GM19397 (cell line): ENCODE measurements around the gene SH3RF2.
"Not testable (repeated sequence)": the region's sequence is repeated elsewhere in the genome, so short reads cannot be mapped to it uniquely, and the experiment has no call there.

Source experiments
- ATAC-seq: cut with Tn5 transposase; IDR thresholded peaks from one replicate; pipeline ENCODE4 v1.9.1; 2021; ENCODE audit warnings: mild to moderate bottlenecking, moderate library complexity; ENCODE audit not compliant: unreplicated experiment

Gene SH3RF2

GRCh38 chr5:146070746-146071145 is 134.4 kb downstream of the SH3RF2 start:
- no peak for ATAC-seq

DNA sequence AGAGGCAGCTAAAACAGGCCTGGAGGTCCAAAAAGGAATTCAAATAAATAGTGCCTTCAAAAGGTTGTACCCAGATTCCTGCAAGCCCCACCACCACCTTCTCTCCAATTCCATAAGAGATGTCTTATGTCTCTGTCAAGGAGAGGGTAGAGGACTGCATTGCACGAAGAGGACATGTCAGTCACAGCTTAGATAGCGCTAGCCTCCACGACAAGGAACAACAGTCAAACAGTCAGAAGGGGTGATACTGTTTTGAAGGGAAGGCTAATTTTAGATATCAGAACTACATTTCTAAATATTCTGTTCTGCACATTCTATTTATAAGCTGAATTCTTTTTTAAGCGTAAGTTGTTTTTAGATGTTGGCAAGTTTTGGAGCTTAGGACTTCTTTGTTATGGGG is 134.8 kb downstream of the SH3RF2 start:
- no peak for ATAC-seq

DNA sequence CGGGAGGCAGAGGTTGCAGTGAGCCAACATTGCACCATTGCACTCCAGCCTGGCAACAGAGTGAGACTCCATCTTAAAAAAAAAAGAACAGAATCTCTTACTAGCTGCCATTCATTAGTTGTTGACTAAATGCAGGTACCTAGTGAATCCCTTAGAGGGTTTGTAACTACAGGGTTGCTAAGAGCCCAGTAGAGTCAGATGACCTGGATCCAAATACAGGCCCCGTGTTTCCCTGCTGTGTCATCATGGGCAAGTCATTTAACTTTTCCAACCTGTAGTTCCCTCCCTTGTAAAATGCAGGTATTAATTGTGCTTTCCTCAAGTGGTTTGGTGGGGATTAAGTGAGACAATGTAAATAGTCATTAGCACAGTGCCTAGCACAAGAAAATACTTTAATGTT is 136.2 kb downstream of the SH3RF2 start:
- ATAC-seq: no peak

- ATAC-seq: no peak
Observed at GRCh38 chr5:146073239-146073900, 137.0 kb downstream of the SH3RF2 start.

DNA sequence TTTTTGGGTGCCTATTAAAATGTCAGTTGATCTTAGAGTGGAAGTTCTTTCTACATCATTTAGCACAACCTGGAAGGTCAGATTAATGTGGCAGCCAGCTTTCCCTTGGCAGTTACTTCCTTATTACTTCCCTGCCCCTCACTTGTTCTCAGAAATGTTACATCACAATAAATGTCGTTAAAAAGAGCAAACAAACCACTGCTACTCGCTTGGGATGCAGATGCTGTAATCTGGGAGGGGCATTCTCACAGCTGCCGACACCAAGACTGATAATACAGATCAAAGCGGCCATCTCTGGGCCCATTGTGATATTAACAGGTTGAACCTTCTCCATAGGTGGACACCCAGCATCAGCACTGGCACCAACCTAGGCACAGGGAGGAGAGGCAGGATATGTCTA is 139.7 kb downstream of the SH3RF2 start:
- no peak for ATAC-seq

DNA sequence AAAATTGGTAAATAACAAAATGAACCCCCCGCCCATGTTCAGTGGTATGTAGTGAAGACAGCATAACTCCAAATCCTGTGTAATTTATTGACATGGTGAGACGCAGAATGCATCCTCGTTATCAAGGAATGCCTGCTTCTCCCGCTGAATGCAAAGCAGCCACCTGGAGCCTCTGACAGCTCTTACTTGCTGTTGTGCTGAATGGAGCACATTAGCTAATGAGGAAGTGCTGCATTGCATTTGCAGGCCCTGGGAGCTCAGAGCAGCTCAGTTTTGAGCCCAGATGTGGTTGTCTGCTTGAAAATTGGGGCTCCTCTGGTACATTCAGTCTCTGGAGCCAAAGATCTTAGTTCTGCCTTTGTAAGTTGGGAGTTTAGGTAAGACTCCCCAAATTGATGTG is 140.1 kb downstream of the SH3RF2 start:
- no peak for ATAC-seq

DNA sequence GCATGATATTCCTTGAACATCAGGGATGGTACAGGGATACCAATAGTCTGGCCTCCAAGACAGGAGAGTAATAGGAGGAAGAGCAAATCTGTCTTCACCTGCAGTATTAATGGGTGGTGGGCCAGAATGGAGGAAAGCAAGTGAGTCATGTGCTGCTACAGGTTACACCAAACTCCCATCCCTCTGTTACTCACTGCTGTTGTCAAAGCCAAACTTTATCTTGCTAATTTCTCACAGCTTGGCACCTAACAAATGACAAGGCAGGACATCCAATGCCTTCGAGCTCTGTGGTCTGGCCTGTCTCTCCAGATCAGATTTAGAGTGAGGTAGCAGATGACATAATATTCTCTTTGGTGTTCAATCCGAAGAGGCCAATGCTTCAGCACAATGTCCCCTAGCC is 142.2 kb downstream of the SH3RF2 start:
- ATAC-seq: no peak

- no peak for ATAC-seq
Observed at GRCh38 chr5:146079695-146080373, 143.5 kb downstream of the SH3RF2 start.

GRCh38 chr5:146081556-146081955 is 145.2 kb downstream of the SH3RF2 start:
- ATAC-seq: no peak

DNA sequence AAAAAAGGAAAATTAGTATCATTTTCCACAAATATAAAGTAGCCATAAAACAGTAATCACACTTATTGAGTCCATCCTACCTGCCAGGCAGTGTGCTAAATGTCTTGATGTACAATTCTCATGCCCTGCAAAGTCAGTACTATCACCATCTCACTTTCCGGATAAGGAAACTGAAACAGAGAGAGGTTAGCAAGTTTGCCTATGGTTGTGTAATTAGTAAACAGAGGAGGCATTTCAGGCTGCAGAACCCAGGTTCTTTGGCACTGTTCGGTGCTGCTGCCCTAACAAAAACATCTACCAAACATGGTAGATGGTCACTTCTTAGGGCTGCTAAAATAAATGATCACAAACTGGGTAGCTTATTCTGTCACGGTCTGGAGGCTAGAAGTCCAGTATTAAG is 146.4 kb downstream of the SH3RF2 start:
- peak; percentile 89 for ATAC-seq

- ATAC-seq: no peak
Observed at GRCh38 chr5:146084376-146084775, 148.0 kb downstream of the SH3RF2 start.

GRCh38 chr5:146088098-146088497 is 151.7 kb downstream of the SH3RF2 start:
- ATAC-seq: no peak

DNA sequence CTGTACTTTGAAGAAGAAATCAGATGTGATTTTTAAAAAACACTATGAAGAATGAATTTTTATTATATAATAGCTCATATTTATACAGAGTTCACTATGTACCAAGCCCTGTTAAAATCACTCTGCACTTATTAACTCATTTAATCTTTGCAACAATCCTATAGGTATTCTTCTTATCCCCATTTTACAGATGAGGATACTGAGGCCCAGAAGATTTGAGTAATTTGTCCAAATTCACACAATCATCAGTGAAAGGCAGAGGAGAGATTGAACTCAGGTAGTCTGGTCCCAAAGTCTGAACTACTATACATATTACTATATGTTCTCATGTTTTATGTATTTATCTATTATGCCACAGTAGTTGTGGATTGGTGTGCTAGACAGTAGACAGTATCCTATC is 152.9 kb downstream of the SH3RF2 start:
- no peak for ATAC-seq

DNA sequence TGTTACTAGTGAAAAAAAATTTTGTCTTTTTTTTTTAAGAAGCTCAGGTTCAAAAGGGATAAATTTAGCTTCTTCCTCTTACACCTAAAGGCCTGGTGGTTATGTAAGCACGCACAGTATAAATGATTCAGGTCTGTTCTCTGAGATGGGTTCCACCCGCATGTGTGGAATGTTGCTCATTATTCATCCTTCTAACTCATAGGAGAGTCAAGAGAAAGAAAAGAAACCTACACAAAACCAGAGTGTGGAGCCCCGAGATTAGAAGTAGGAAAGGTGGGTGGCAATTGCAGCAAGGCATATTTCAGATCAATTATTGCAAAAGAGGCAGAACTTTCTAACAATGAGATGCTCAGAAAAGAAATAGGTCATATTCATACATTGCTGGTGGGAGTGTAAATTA is 155.5 kb downstream of the SH3RF2 start:
- no peak for ATAC-seq

GRCh38 chr5:146098047-146098446 is 161.7 kb downstream of the SH3RF2 start:
- ATAC-seq: no peak

DNA sequence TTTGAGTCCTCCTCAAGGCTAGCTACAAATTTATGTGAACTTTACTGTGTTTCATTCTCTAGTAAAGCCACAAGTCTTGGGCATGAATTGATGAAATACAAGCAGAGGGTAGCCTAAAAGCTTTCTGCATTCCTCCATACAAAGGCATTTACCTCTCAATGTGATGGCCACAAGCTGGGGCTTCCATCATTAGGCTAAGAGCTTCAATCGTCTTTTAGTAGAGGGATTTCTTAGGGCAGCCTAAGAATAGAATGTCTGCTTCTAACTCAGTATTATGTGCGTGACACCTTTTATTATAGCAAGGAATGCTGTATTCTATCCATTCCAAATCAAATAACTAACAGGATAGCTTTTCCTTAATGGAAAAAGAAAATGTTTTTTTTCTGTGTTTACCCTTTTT is 165.3 kb downstream of the SH3RF2 start:
- no peak for ATAC-seq

DNA sequence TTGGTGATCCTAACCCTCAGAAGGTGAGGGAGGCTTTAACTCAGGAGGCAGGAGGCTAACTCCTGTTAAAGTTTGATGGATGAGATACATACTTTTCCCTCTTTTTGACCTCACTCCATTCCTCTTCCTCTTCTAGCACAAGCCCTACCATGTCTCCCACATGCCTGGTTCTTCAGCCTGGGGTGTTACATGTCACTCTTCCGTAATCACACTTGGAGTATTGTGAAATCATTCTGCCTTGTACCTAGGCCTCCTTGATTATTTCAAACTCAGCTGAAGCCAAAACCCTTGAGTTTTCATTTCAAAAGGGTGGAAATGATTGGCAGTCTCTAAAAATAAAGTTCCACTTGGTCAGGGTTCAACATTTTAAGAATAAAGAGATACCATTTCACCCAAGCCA is 167.2 kb downstream of the SH3RF2 start:
- ATAC-seq: no peak

DNA sequence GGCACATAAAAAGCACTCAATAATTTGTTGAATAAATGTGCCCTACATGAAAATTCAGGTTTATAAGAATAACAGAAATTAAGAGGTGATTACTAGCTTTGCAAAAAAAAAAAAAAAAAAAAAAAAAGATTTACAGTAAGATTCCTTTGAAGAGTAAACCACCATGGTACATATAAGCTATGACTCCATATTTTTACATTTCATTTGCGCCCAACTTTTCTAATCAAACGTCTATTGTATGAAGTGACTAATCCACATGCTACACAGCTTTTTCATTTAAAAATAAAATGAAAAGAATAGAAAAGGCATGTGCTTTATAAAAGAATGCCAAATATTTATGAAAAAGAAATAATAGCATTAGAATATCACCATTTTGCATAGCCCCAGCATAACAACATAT is 169.1 kb downstream of the SH3RF2 start, which contains the start of gene PLAC8L1:
TSS of gene PLAC8L1 (minus strand) at position 101 of the 400 bp plus-strand sequence. CDS start 1,266 bp downstream, outside the sequence.
- ATAC-seq: no peak

DNA sequence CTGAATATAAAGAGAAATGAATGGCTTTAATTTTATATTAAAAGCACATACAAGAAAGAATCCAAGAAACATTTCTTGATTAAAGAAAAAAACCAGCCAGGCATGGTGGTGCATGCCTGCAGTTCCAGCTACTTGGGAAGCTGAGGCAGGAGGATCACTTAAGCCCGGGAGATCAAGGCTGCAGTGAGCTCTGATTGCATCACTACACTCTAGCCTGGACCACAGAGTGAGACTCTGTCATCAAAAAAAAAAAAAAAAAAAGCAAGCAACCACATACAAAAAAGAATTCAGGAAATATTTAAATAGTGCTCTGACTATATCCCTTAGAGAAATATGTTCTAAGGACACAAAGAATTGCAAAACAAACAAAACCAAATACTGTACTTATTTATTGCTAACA is 171.5 kb downstream of the SH3RF2 start:
- ATAC-seq: no peak

- not testable (repeated sequence) for ATAC-seq
Observed at GRCh38 chr5:146108870-146109269, 172.5 kb downstream of the SH3RF2 start.

DNA sequence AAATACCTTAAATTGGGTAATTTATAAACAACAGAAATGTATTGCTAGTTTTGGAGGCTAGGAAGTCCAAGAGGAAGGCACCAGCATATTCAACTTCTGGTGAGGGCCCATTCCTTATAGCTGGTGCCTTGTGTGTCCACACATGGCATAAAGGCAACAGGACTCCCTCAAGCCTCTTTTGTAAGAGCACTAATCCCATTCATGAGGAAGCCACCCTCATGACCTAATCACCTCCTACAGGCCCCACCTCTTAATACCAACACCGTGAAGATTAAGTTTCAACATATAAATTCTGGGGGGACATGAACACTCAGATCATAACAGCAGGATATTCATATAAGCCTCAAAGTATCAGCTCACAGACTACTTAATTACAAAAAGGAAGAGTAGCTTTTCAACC is 173.0 kb downstream of the SH3RF2 start:
- ATAC-seq: no peak

DNA sequence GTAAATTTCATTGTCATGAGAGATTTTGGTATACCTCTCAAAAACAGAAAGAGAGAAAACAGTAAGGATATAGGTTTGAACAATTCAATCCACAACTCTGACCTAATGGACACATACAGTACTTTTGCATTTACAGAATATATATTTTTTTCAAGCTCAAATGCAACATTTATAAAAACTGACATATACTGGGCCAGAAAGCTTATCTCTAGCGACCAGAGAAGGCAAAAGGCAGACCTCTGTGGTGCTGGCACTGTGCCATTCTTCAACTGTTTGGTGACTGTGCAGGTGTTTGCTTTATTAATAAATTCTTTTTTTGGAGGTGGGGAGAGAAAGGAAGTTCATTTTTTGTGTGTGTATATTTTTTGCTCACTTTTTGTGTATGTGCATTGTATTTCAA is 175.0 kb downstream of the SH3RF2 start:
- no peak for ATAC-seq

GRCh38 chr5:146112476-146112875 is 176.1 kb downstream of the SH3RF2 start:
- no peak for ATAC-seq
